GM12872 (cell line): ENCODE measurements around the gene ATP2B2.

Source experiments
- CTCF ChIP-seq: IDR thresholded peaks from 3 replicates; pipeline ENCODE4 v1.5.1; 2011; ENCODE audit warnings: low read depth, mild to moderate bottlenecking, low read length, moderate library complexity; ENCODE audit not compliant: insufficient read depth

Gene ATP2B2

GRCh38 chr3:10475983-10476382 is 29.4 kb downstream of the ATP2B2 start:
- no peak for TF ChIP-seq CTCF

DNA sequence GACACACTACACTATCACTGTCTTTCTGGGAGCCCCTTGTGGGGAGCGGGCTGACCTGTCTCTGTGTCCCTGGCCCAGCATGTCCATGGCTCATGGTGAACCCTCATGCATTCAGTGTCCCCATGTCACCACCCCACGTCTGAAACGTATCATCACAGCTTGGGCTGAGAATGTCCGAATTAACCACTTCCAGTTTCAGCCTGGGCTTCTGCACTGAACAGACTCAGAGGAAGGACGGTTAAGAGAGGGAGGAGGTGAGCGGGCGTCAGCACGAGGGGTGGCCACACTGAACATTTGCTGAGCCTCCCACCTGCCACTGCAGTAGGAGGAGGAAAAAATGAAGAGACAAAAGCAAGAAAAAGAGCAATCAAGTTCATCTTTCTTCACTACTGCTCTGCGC is 30.5 kb downstream of the ATP2B2 start:
- TF ChIP-seq CTCF: no peak

- TF ChIP-seq CTCF: no peak
Observed at GRCh38 chr3:10474275-10474646, 31.1 kb downstream of the ATP2B2 start.

GRCh38 chr3:10473581-10474274 is 31.7 kb downstream of the ATP2B2 start:
- TF ChIP-seq CTCF: no peak

DNA sequence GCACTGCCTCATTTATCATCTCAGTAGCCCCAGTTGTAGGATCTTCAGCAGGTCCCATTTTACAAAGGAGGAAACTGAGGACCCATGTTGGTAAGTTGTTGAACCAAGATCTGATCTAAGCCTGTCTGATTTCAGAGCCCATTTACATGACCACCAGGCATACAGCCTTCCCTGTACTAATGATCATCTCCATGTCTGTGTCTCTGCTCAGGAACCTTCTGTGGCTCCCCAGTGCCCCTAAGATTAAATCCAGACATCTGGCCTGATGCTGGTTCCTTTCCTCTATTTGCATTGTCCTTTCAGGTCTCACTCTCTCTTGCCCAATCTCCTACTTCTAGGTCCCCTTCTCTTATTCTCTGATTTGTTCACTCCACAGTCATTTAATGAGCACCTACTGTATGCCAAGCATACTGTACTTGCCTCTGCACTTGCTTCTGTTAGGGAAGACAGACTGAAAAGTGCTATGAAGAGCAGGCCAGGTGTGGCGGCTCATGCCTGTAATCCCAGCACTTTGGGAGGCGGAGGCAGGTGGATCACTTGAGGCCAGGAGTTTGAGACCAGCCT is 32.4 kb downstream of the ATP2B2 start:
- no peak for TF ChIP-seq CTCF

DNA sequence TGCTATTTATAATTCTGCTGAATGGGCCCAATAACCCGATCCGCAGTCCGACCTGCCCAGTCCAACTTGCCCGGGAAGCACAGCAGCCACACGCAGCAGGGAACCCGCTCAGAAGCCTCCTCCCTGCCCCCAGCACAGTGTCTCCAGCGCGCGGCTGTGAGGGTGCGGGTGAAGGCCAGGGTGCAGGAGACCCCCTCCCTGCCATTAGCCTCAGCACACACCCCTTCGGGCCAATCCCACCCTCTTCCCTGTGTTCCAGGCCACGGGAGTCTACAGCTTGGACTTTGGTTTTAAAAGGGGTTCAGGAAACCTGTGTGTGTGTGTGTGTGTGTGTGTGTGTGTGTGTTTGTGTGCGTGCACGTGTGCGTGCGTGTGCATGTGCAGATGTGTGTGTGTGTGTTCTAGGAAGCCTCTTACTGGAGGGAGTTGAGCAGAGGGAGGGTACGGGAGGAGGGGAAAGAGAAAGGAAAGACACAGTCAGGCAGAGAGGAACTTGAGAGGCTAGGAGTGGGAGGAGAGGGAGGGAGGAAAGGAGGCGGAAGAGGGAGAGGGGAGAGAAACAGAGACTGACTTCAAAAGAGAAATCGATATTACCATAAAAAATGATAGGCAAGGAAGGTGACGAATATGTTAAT is 34.2 kb downstream of the ATP2B2 start:
- TF ChIP-seq CTCF: no peak

- TF ChIP-seq CTCF: no peak
Observed at GRCh38 chr3:10470120-10471053, 35.0 kb downstream of the ATP2B2 start.
